Measurements from ENCODE around the gene L3MBTL4.
"Not testable (repeated sequence)": the region's sequence is repeated elsewhere in the genome, so short reads cannot be mapped to it uniquely, and the experiment has no call there.

The L3MBTL4 gene

GRCh38 chr18:6057604-6058003 is 357.1 kb downstream of the L3MBTL4 start:
- no peak for TF ChIP-seq POLR2A (IDR thresholded peaks at IDR 0.05; ENCODE audit: low read depth, low read length)
- FAIRE-seq (no peak), DNase-seq (ENCODE audit: insufficient read length, low spot score) (no peak)

GRCh38 chr18:6056171-6056910 is 358.4 kb downstream of the L3MBTL4 start:
- no peak for TF ChIP-seq POLR2A (IDR thresholded peaks at IDR 0.05; ENCODE audit: low read depth, low read length)
- DNase-seq (ENCODE audit: insufficient read length, low spot score): peak; percentile 7
- peak; percentile 90 for FAIRE-seq

- no peak for TF ChIP-seq POLR2A (IDR thresholded peaks at IDR 0.05; ENCODE audit: low read depth, low read length)
- peak; percentile 41 for FAIRE-seq
- DNase-seq (ENCODE audit: insufficient read length, low spot score): peak; percentile 35
These were observed 359.0 kb downstream of the L3MBTL4 start for GRCh38 chr18:6055711-6056110.

GRCh38 chr18:6054256-6054842 is 360.4 kb downstream of the L3MBTL4 start:
- TF ChIP-seq POLR2A (IDR thresholded peaks at IDR 0.05; ENCODE audit: low read depth, low read length): no peak
- no peak for DNase-seq (ENCODE audit: insufficient read length, low spot score)
- no peak for FAIRE-seq

- no peak for DNase-seq (ENCODE audit: insufficient read length, low spot score)
- no peak for TF ChIP-seq POLR2A (IDR thresholded peaks at IDR 0.05; ENCODE audit: low read depth, low read length)
- FAIRE-seq: no peak
These were observed 362.2 kb downstream of the L3MBTL4 start for GRCh38 chr18:6052449-6052913.

- FAIRE-seq: not testable (repeated sequence)
These were observed 367.1 kb downstream of the L3MBTL4 start for GRCh38 chr18:6047596-6047995.

GRCh38 chr18:6044773-6045172 is 369.9 kb downstream of the L3MBTL4 start:
- TF ChIP-seq POLR2A (IDR thresholded peaks at IDR 0.05; ENCODE audit: low read depth, low read length): no peak

More at GRCh38 chr18:6047596-6047995, 367.1 kb downstream of the L3MBTL4 start:
- not testable (repeated sequence) for DNase-seq (ENCODE audit: insufficient read length, low spot score)

GRCh38 chr18:6044319-6044718 is 370.4 kb downstream of the L3MBTL4 start:
- no peak for FAIRE-seq
- TF ChIP-seq POLR2A (IDR thresholded peaks at IDR 0.05; ENCODE audit: low read depth, low read length): no peak
- DNase-seq (ENCODE audit: insufficient read length, low spot score): no peak

More at GRCh38 chr18:6044773-6045172, 369.9 kb downstream of the L3MBTL4 start:
- no peak for FAIRE-seq
- no peak for DNase-seq (ENCODE audit: insufficient read length, low spot score)

- no peak for FAIRE-seq
- TF ChIP-seq POLR2A (IDR thresholded peaks at IDR 0.05; ENCODE audit: low read depth, low read length): no peak
- no peak for DNase-seq (ENCODE audit: insufficient read length, low spot score)
These were observed 375.7 kb downstream of the L3MBTL4 start for GRCh38 chr18:6039055-6039454.

- FAIRE-seq: no peak
- no peak for DNase-seq (ENCODE audit: insufficient read length, low spot score)
- TF ChIP-seq POLR2A (IDR thresholded peaks at IDR 0.05; ENCODE audit: low read depth, low read length): no peak
These were observed 383.3 kb downstream of the L3MBTL4 start for GRCh38 chr18:6031442-6031841.

- FAIRE-seq: no peak
- no peak for TF ChIP-seq POLR2A (IDR thresholded peaks at IDR 0.05; ENCODE audit: low read depth, low read length)
- no peak for DNase-seq (ENCODE audit: insufficient read length, low spot score)
These were observed 383.7 kb downstream of the L3MBTL4 start for GRCh38 chr18:6031002-6031401.

GRCh38 chr18:6024745-6025248 is 389.9 kb downstream of the L3MBTL4 start:
- FAIRE-seq (no peak), DNase-seq (ENCODE audit: insufficient read length, low spot score) (no peak)
- no peak for TF ChIP-seq POLR2A (IDR thresholded peaks at IDR 0.05; ENCODE audit: low read depth, low read length)

GRCh38 chr18:6023551-6023950 is 391.2 kb downstream of the L3MBTL4 start:
- TF ChIP-seq POLR2A (IDR thresholded peaks at IDR 0.05; ENCODE audit: low read depth, low read length): no peak
- FAIRE-seq (no peak), DNase-seq (ENCODE audit: insufficient read length, low spot score) (no peak)

- FAIRE-seq (no peak), DNase-seq (ENCODE audit: insufficient read length, low spot score) (no peak)
- no peak for TF ChIP-seq POLR2A (IDR thresholded peaks at IDR 0.05; ENCODE audit: low read depth, low read length)
These were observed 391.9 kb downstream of the L3MBTL4 start for GRCh38 chr18:6022845-6023244.

- TF ChIP-seq POLR2A (IDR thresholded peaks at IDR 0.05; ENCODE audit: low read depth, low read length): no peak
- FAIRE-seq (no peak), DNase-seq (ENCODE audit: insufficient read length, low spot score) (no peak)
These were observed 392.7 kb downstream of the L3MBTL4 start for GRCh38 chr18:6022074-6022444.
